ENCODE measurements around the gene DKK3. TPM values are rescaled to one million over a fixed set of nuclear protein-coding genes. Genes with fewer than 3 reads are reported as not detected.
A peak's percentile ranks its signal among the peaks of the same experiment; 100 is the strongest.

Gene DKK3
- total RNA-seq, 1 donor from 2014 or later: 23.9 TPM

DNA sequence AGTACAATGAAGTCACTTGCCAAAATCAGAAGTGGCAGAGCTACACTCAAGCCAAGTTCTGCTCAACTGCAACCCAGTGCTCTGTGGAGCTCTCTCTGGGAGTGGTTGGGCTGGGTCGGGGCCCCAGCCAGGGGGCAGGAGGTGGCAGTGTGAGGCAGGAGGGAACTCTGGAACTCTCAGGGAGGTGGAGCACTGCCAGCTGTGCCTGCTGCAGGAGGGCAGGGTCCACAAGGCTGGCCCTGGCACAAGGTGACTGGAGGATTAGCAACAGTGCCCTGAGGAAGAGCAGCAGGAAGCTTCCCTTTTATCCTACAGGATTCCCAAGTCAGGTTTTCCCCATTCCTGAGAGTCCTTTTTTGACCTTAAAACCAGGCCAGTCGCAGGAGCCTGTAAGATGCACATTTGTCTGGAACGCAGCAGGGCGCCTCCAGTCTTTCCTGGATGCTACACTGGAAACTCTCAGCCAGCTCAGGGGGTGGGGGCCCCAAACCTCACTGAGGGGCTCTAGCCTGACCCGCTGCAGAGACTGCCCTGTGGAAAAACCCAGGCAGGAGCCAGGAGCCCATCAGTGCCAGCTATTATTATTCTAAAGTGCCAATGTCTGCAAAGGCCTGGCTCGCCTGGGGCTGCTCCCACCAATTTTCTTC, 31.8 kb downstream of the DKK3 start:
- peaks cover 82% of the 10 kb centered on the region for H3K4me1 Mint-ChIP-seq

DNA sequence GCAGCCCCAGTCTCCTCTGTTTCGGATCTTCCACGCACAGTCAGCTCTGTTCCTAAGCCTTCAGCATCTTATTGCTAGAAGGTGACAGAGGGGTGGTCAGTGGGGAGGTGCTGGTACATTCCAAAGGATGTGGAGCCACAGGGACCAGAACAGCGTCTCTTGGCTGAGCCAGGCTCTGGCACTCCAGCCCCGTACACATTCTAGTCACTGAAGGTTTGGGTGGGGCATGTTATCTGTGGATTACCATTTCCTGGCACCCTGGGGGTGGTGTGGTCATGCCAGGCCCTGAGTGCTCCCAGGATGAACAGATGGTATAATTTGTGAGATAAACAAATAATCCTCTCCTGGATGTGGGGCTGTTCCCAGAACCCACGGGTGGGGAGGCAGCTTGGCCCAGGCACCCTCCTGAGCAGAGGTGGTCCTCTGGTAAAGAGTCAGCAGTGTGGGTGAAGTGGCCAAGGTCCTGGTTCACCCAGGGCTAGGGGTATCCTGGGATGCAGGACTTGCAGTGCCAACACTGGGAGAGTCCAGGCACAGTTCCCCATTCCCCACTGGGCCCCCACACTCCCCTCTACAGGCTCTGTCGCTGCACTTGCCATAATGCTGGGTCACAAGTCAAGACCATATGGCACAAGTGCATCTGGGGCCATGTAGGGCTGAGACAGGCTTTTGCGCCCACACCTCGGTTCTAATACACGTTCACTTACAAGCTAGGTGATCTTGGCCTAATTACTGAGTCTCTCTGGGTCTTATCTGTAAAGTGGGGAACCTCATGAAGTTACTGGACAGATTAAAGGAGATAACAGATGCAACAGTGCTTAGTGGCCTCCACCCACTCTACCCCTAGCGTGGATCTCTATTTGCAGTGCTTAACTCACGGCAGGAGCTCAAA, 33.0 kb downstream of the DKK3 start:
- peaks cover 9% of the 10 kb centered on the region for H3K27me3 Mint-ChIP-seq (ENCODE audit: insufficient read depth, low read depth)
- DNase-seq (ENCODE audit: low spot score): no peak

More for the DNA sequence above, 31.8 kb downstream of the DKK3 start:
- Histone ChIP-seq H3K4me2 (no peak overlapping the region), H4K20me1 (ENCODE audit: low read depth) (no peaks in the 10 kb centered on the region), H3K27me3 (no peaks in the 10 kb centered on the region), H3K4me3 (no peak overlapping the region), H3K79me2 (ENCODE audit: low read depth) (no peaks in the 10 kb centered on the region), H3K36me3 (no peaks in the 10 kb centered on the region), H3F3A (ENCODE audit: low read depth) (no peaks in the 10 kb centered on the region), H3K4me1 (peaks cover 22% of the 10 kb centered on the region), H2AFZ (replicated peaks) (no peak overlapping the region), H3K9ac (no peak overlapping the region), H3K9me3 (ENCODE audit: low read depth) (no peaks in the 10 kb centered on the region), H3K27ac (no peak overlapping the region)
- Mint-ChIP-seq H3K4me3 (no peak overlapping the region), H3K27ac (peak overlapping the region; percentile 96), H3K27me3 (ENCODE audit: insufficient read depth, low read depth) (peaks cover 9% of the 10 kb centered on the region), H3K36me3 (peaks cover 18% of the 10 kb centered on the region), H3K9me3 (peaks cover 5% of the 10 kb centered on the region)
- TF ChIP-seq EZH2 (IDR thresholded peaks at IDR 0.05): no peak
- TF ChIP-seq, protein P1, sequence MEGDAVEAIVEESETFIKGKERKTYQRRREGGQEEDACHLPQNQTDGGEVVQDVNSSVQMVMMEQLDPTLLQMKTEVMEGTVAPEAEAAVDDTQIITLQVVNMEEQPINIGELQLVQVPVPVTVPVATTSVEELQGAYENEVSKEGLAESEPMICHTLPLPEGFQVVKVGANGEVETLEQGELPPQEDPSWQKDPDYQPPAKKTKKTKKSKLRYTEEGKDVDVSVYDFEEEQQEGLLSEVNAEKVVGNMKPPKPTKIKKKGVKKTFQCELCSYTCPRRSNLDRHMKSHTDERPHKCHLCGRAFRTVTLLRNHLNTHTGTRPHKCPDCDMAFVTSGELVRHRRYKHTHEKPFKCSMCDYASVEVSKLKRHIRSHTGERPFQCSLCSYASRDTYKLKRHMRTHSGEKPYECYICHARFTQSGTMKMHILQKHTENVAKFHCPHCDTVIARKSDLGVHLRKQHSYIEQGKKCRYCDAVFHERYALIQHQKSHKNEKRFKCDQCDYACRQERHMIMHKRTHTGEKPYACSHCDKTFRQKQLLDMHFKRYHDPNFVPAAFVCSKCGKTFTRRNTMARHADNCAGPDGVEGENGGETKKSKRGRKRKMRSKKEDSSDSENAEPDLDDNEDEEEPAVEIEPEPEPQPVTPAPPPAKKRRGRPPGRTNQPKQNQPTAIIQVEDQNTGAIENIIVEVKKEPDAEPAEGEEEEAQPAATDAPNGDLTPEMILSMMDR (IDR thresholded peaks at IDR 0.05): no peak
- no peak for TF ChIP-seq EZH2phosphoT487 (IDR thresholded peaks at IDR 0.05)
- no peak for DNase-seq (ENCODE audit: low spot score)

DNA sequence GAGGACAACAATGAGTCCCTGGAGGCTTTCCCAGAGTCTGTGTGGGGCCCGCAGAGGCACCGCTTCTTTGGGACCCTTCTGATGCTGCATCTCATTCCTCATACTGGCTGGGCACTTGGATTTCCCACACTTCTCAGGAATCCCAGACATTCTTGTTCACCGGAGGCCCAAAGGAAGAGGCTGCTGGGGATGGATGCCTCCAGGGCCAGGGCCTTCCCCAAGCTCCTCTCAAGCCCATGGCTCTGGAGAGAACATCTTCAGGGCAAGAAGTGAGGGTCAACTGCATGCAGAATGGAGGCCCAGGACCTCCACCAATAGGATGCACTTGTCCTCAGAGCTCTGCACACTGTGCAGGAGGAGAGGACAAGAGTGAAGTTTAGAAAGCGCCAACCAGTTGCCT, 34.6 kb downstream of the DKK3 start:
- Mint-ChIP-seq H3K4me3 (no peak overlapping the region), H3K4me1 (peaks cover 85% of the 10 kb centered on the region), H3K9me3 (peaks cover 4% of the 10 kb centered on the region), H3K36me3 (peaks cover 12% of the 10 kb centered on the region), H3K27ac (peak overlapping the region; percentile 99), H3K27me3 (ENCODE audit: insufficient read depth, low read depth) (peaks cover 6% of the 10 kb centered on the region)
- Histone ChIP-seq H3K9ac (no peak overlapping the region), H3K4me2 (no peak overlapping the region), H3K4me3 (no peak overlapping the region), H3K27ac (no peak overlapping the region), H3K4me1 (peaks cover 26% of the 10 kb centered on the region), H3K27me3 (no peaks in the 10 kb centered on the region), H4K20me1 (ENCODE audit: low read depth) (no peaks in the 10 kb centered on the region), H3K79me2 (ENCODE audit: low read depth) (no peaks in the 10 kb centered on the region), H3K9me3 (ENCODE audit: low read depth) (no peaks in the 10 kb centered on the region), H3K36me3 (no peaks in the 10 kb centered on the region), H2AFZ (replicated peaks) (no peak overlapping the region), H3F3A (ENCODE audit: low read depth) (no peaks in the 10 kb centered on the region)
- no peak for DNase-seq (ENCODE audit: low spot score)
- TF ChIP-seq, protein P1 (IDR thresholded peaks at IDR 0.05): no peak
- TF ChIP-seq EZH2phosphoT487 (IDR thresholded peaks at IDR 0.05): no peak
- no peak for TF ChIP-seq EZH2 (IDR thresholded peaks at IDR 0.05)

More for the DNA sequence above, 33.0 kb downstream of the DKK3 start:
- Histone ChIP-seq H3K4me1 (peaks cover 27% of the 10 kb centered on the region), H3K4me2 (no peak overlapping the region), H4K20me1 (ENCODE audit: low read depth) (no peaks in the 10 kb centered on the region), H3K9me3 (ENCODE audit: low read depth) (no peaks in the 10 kb centered on the region), H3K27me3 (no peaks in the 10 kb centered on the region), H3K4me3 (no peak overlapping the region), H2AFZ (replicated peaks) (no peak overlapping the region), H3K9ac (no peak overlapping the region), H3K36me3 (no peaks in the 10 kb centered on the region), H3K79me2 (ENCODE audit: low read depth) (no peaks in the 10 kb centered on the region), H3F3A (ENCODE audit: low read depth) (no peaks in the 10 kb centered on the region), H3K27ac (no peak overlapping the region)
- Mint-ChIP-seq H3K9me3 (peaks cover 4% of the 10 kb centered on the region), H3K27ac (peak overlapping the region; percentile 47), H3K4me3 (no peak overlapping the region), H3K4me1 (peaks cover 86% of the 10 kb centered on the region), H3K36me3 (peaks cover 15% of the 10 kb centered on the region)
- TF ChIP-seq EZH2phosphoT487 (IDR thresholded peaks at IDR 0.05): no peak
- no peak for TF ChIP-seq EZH2 (IDR thresholded peaks at IDR 0.05)
- TF ChIP-seq, protein P1 (IDR thresholded peaks at IDR 0.05): no peak

All from neural progenitor cell (in vitro differentiated cells).